B cell (primary cell): Measurements from ENCODE around the gene DSC3. TPM values are rescaled to one million over a fixed set of nuclear protein-coding genes. Genes with fewer than 3 reads are reported as not detected.

ENCODE experiments used
- ATAC-seq: fragments of 200-7000 bp; cut with Tn5 transposase; one replicate; pipeline ENCODE4 v1.10.0; 2021; ENCODE audit warnings: low read depth, mild to moderate bottlenecking, moderate number of reproducible peaks, moderate library complexity
- CTCF ChIA-PET: fragments of 350-600 bp; sonication (Branson Sonifier 250); formaldehyde crosslinking; loops from one replicate; lab custom pipeline; 2021; ENCODE audit warnings: antibody characterized with exemption, inconsistent platforms; lab: Charles Lee
- POLR2A ChIA-PET: fragments of 350-600 bp; sonication (Branson Sonifier 250); formaldehyde crosslinking; loops from one replicate; lab custom pipeline; 2021; ENCODE audit warnings: antibody characterized with exemption; lab: Charles Lee
- DNase-seq: peaks from one replicate; pipeline ENCODE4 v3.0.0; 2013
- H2AFZ ChIP-seq: 2 replicates; pipeline ENCODE4 v1.6.1; 2012; ENCODE audit warnings: mild to moderate bottlenecking, low read depth, low read length; ENCODE audit not compliant: insufficient read depth, poor library complexity, severe bottlenecking
- H3K27ac ChIP-seq, 2 donors: 1 replicate in 1 of 2; 2 replicates in 1 of 2; pipeline ENCODE4 v1.5.1; 2012 to 2013; ENCODE audit warnings: low read length in 2 of 2, mild to moderate bottlenecking in 2 of 2, moderate library complexity in 1 of 2
- H3K27me3 ChIP-seq, 4 experiments: fragments of 200-600 bp in 1 of 4; sonication (generic) in 1 of 4; replicated peaks in 1 of 4; 1 replicate in 2 of 4; 2 replicates in 2 of 4; pipeline versions ENCODE4 v1.6.1 to v1.7.0; 2013 to 2016; ENCODE audit warnings: low read length in 3 of 4, mild to moderate bottlenecking in 2 of 4, mixed read lengths in 1 of 4, moderate library complexity in 1 of 4; ENCODE audit not compliant: insufficient read depth in 4 of 4, control insufficient read depth in 3 of 4; ENCODE audit errors: control extremely low read depth in 1 of 4
- H3K36me3 ChIP-seq, 2 experiments: replicated peaks in 1 of 2; 1 replicate in 1 of 2; 2 replicates in 1 of 2; pipeline versions ENCODE4 v1.6.1 to v1.7.1; 2013; ENCODE audit warnings: low read length in 1 of 2; ENCODE audit not compliant: insufficient read depth in 2 of 2, control insufficient read depth in 1 of 2; ENCODE audit errors: control extremely low read depth in 1 of 2, extremely low read depth in 1 of 2
- H3K4me1 ChIP-seq, 2 donors: fragments of 200-600 bp in 1 of 2; sonication (generic) in 1 of 2; 1 replicate in 1 of 2; 2 replicates in 1 of 2; pipeline versions ENCODE4 v1.5.1 to v1.6.1; 2013 to 2017; ENCODE audit warnings: low read length in 2 of 2; ENCODE audit not compliant: control insufficient read depth in 2 of 2, insufficient read depth in 2 of 2
- H3K4me2 ChIP-seq: replicated peaks from 2 replicates; pipeline ENCODE3; 2012; ENCODE audit warnings: mild to moderate bottlenecking, low read depth, low read length; ENCODE audit not compliant: poor library complexity, severe bottlenecking
- H3K4me3 ChIP-seq, 5 experiments: fragments of 200-600 bp in 1 of 5; sonication (generic) in 1 of 5; 1 replicate in 3 of 5; 2 replicates in 2 of 5; pipeline versions ENCODE4 v1.5.1 to v1.7.0; 2011 to 2016; ENCODE audit warnings: low read length in 4 of 5, mild to moderate bottlenecking in 4 of 5, low read depth in 2 of 5, control low read depth in 1 of 5, moderate library complexity in 1 of 5; ENCODE audit not compliant: insufficient read depth in 1 of 5; ENCODE audit errors: control extremely low read depth in 1 of 5, extremely low read depth in 1 of 5
- H3K79me2 ChIP-seq: fragments of 200-600 bp; sonication (generic); one replicate; pipeline ENCODE4 v1.6.0; 2016; ENCODE audit warnings: low read length; ENCODE audit not compliant: control insufficient read depth, insufficient read depth
- H3K9ac ChIP-seq: fragments of 200-600 bp; sonication (generic); 2 replicates; pipeline ENCODE4 v1.6.1; 2017; ENCODE audit warnings: mild to moderate bottlenecking, low read length, moderate library complexity
- H3K9me3 ChIP-seq, 3 donors: one replicate each; pipeline versions ENCODE4 v1.6.1 to v1.7.1; 2013; ENCODE audit warnings: low read length in 2 of 3; ENCODE audit not compliant: control insufficient read depth in 2 of 3, insufficient read depth in 1 of 3; ENCODE audit errors: control extremely low read depth in 1 of 3
- H4K20me1 ChIP-seq: 2 replicates; pipeline ENCODE4 v1.6.0; 2012; ENCODE audit warnings: mild to moderate bottlenecking, low read length; ENCODE audit not compliant: insufficient read depth, control insufficient read depth, poor library complexity, severe bottlenecking
- H3K27ac Mint-ChIP-seq: one replicate; pipeline ENCODE4 v1.8.0; 2021; ENCODE audit warnings: mixed read lengths
- H3K27me3 Mint-ChIP-seq: one replicate; pipeline ENCODE4 v1.8.0; 2021; ENCODE audit warnings: mixed read lengths
- H3K4me1 Mint-ChIP-seq: one replicate; pipeline ENCODE4 v1.8.0; 2021; ENCODE audit warnings: mixed read lengths
- H3K4me3 Mint-ChIP-seq: one replicate; pipeline ENCODE4 v1.8.0; 2021; ENCODE audit warnings: mixed read lengths
- H3K9me3 Mint-ChIP-seq: one replicate; pipeline ENCODE4 v1.8.0; 2022; ENCODE audit warnings: mixed read lengths; ENCODE audit not compliant: insufficient read depth
- EZH2 ChIP-seq: IDR thresholded peaks from 2 replicates; pipeline ENCODE4 v1.6.1; 2012; ENCODE audit warnings: borderline replicate concordance, low read depth, mild to moderate bottlenecking, moderate library complexity, low read length; ENCODE audit not compliant: insufficient read depth, poor library complexity, severe bottlenecking
- WGBS: methylation state at CpG from one replicate; pipeline ENCODE4 v1.1.5; 2013; ENCODE audit warnings: missing lambda C conversion rate; ENCODE audit not compliant: insufficient coverage; 5-methylcytosine and 5-hydroxymethylcytosine counted together
- intact Hi-C: fragments of 100-400 bp; cut with micrococcal nuclease; formaldehyde crosslinking; loops from one replicate; pipeline ENCODE4 v1.10.0; 2022
- polyA plus RNA-seq: library from polyadenylated mRNA; depleted of rRNA; stranded (reverse); fragments of >200 nt; gene quantifications from 2 replicates; pipeline ENCODE4 v1.2.3, GENCODE V29; 2012
- total RNA-seq, 2 donors: library from RNA; stranded (reverse); fragments of 120-200 nt in 1 of 2; gene quantifications; 1 replicate in 1 of 2; 2 replicates in 1 of 2; pipeline versions ENCODE4 v1.2.3 to v1.2.4, GENCODE V29; 2013 to 2022
- TF ChIP-seq, protein P1 (sequence below): fragments of 200-600 bp; IDR thresholded peaks from one replicate; pipeline ENCODE4 v1.8.0; 2022; ENCODE audit warnings: antibody characterized with exemption, mild to moderate bottlenecking

The DSC3 gene
- total and polyA plus RNA-seq, 2 donors (not counting 1 experiment from before 2014, with no cell fraction given) = not detected

DNA sequence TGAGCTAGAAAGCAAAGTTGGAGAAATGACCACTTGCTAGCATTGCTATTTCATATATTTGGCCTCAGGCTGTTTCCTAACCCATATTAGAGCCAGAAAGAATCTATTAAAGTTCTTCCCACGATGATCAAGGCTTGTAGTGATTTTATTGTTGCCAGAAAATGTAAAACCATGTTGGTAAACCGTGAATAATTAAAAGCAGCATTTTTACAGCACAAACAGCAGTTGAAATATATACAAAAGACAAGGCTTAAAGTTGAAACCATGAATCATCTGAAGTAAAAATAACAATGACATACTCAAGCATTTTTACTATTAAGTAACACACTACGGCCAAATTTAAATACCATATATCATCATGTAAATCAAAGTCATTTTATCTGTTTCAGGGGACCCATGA, 27.7 kb upstream of the DSC3 start:
- H3K4me2 ChIP-seq = no peak overlapping the region
- intact Hi-C loops = no loop called here
- no CpG with 5 or more reads among the region's 3 CpGs for WGBS
- no peaks in the 10 kb centered on the region for H3K79me2 ChIP-seq
- H3K27ac ChIP-seq = no peak overlapping the region
- no peak overlapping the region for H3K4me3 ChIP-seq
- H4K20me1 ChIP-seq = no peaks in the 10 kb centered on the region
- Mint-ChIP-seq H3K27me3 (no peaks in the 10 kb centered on the region), H3K4me1 (no peaks in the 10 kb centered on the region), H3K27ac (no peak overlapping the region), H3K9me3 (no peaks in the 10 kb centered on the region), H3K4me3 (no peak overlapping the region)
- H3K9me3 ChIP-seq = no peaks in the 10 kb centered on the region
- H3K36me3 ChIP-seq = no peaks in the 10 kb centered on the region
- ATAC-seq = no peak
- ChIA-PET POLR2A (no interaction called here), CTCF (no interaction called here)
- H3K27me3 ChIP-seq = no peaks in the 10 kb centered on the region
- no peak for DNase-seq
- H3K9ac ChIP-seq = no peak overlapping the region
- no peak overlapping the region for H2AFZ ChIP-seq
- no peaks in the 10 kb centered on the region for H3K4me1 ChIP-seq
- TF ChIP-seq EZH2 = no peak
- TF ChIP-seq, protein P1, sequence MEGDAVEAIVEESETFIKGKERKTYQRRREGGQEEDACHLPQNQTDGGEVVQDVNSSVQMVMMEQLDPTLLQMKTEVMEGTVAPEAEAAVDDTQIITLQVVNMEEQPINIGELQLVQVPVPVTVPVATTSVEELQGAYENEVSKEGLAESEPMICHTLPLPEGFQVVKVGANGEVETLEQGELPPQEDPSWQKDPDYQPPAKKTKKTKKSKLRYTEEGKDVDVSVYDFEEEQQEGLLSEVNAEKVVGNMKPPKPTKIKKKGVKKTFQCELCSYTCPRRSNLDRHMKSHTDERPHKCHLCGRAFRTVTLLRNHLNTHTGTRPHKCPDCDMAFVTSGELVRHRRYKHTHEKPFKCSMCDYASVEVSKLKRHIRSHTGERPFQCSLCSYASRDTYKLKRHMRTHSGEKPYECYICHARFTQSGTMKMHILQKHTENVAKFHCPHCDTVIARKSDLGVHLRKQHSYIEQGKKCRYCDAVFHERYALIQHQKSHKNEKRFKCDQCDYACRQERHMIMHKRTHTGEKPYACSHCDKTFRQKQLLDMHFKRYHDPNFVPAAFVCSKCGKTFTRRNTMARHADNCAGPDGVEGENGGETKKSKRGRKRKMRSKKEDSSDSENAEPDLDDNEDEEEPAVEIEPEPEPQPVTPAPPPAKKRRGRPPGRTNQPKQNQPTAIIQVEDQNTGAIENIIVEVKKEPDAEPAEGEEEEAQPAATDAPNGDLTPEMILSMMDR = no peak

DNA sequence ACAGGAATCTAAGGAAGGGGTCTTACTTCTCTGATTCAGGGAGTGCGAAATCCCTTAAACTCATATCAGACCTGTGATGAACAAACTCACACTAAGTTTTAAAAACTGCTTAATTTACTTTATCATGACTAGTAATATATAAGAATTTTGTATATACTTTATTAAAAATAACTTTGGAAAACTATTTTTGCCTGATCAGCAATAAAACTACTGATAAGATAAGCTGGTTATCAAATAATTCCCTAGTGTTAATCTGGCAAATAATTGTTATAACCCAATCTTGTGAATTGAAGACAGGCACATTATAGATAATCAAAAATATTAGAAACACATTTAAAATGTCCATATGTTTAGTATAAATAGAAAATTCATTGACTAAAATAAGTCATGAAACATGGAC, 23.7 kb upstream of the DSC3 start:
- Histone ChIP-seq H3K4me3 (no peak overlapping the region), H3K4me2 (no peak overlapping the region), H2AFZ (no peak overlapping the region), H3K4me1 (no peaks in the 10 kb centered on the region), H3K9ac (no peak overlapping the region), H3K9me3 (no peaks in the 10 kb centered on the region), H4K20me1 (no peaks in the 10 kb centered on the region), H3K79me2 (no peaks in the 10 kb centered on the region), H3K36me3 (no peaks in the 10 kb centered on the region), H3K27ac (no peak overlapping the region), H3K27me3 (no peaks in the 10 kb centered on the region)
- TF ChIP-seq, protein P1 = no peak
- no peak for TF ChIP-seq EZH2
- WGBS = no CpG with 5 or more reads among the region's 1 CpG
- no peaks in the 10 kb centered on the region for H3K9me3 Mint-ChIP-seq
- POLR2A ChIA-PET = no interaction called here
- H3K4me3 Mint-ChIP-seq = no peak overlapping the region
- intact Hi-C loops = no loop called here
- no peaks in the 10 kb centered on the region for H3K4me1 Mint-ChIP-seq
- H3K27me3 Mint-ChIP-seq = no peaks in the 10 kb centered on the region
- CTCF ChIA-PET = no interaction called here
- no peak overlapping the region for H3K27ac Mint-ChIP-seq
- ATAC-seq (no peak), DNase-seq (no peak)
